ENCODE measurements around the gene YIPF2. TPM values are rescaled to one million over a fixed set of nuclear protein-coding genes. Genes with fewer than 3 reads are reported as not detected.

The YIPF2 gene
- polyA plus RNA-seq, 2 of the 4 experiments (the other 2 are of a cell fraction), result 13.1 to 17.5 TPM

- POLR2A ChIA-PET, result no interaction called here
- no peak overlapping the region for H3K4me3 ChIP-seq
- FAIRE-seq (no peak), DNase-seq (ENCODE audit: low read depth in 1 of 2, low spot score in 1 of 2) (no peak), ATAC-seq (no peak)
- 0 out of 3 replicates have a peak, but pooled peaks cover 5% of the 10 kb centered on the region for H3K4me1 ChIP-seq
- H3K27ac ChIP-seq, result no peak overlapping the region
- 88% methylated on average over 13 of the region's 13 CpGs for WGBS (ENCODE audit: missing lambda C conversion rate)
- CTCF ChIA-PET, result no interaction called here
- TF ChIP-seq RFX5 (IDR thresholded peaks at IDR 0.05) (no peak), SMC3 (IDR thresholded peaks at IDR 0.05) (no peak), KDM5A (IDR thresholded peaks at IDR 0.05) (no peak), CBX8 (IDR thresholded peaks at IDR 0.05) (no peak)
- H3K4me2 ChIP-seq, result no peak overlapping the region
- H3K9me3 ChIP-seq, result no peaks in the 10 kb centered on the region
These were observed 5.8 kb downstream of the YIPF2 start for GRCh38 chr19:10922638-10923014.

GRCh38 chr19:10921910-10922637 is 6.4 kb downstream of the YIPF2 start:
- POLR2A ChIA-PET, result no interaction called here

GRCh38 chr19:10921199-10921909 is 7.1 kb downstream of the YIPF2 start:
- WGBS (ENCODE audit: missing lambda C conversion rate), result 88% methylated on average over 25 of the region's 43 CpGs
- CTCF ChIA-PET, result interaction anchor here (0.7 kb wide), 1 partner anchor 14 kb away, joined by 3 read pairs; no protein-coding TSS in a partner anchor
- no peak for ATAC-seq
- DNase-seq (ENCODE audit: low read depth in 1 of 2, low spot score in 1 of 2), result no peak
- no peak overlapping the region for H3K4me2 ChIP-seq
- TF ChIP-seq NPAS2 (CRISPR knock-in tag; IDR thresholded peaks at IDR 0.05; ENCODE audit: borderline replicate concordance), result no peak
- no peak for TF ChIP-seq POLR2AphosphoS2 (conservative IDR thresholded peaks at IDR 0.05; ENCODE audit: low read length)
- TF ChIP-seq EHMT2 (IDR thresholded peaks at IDR 0.05; ENCODE audit: low read depth), result no peak
- TF ChIP-seq TP53 (CRISPR knock-in tag; IDR thresholded peaks at IDR 0.05), result no peak
- no peak for TF ChIP-seq HOXB5 (CRISPR knock-in tag; IDR thresholded peaks at IDR 0.05)
- TF ChIP-seq FOXS1 (CRISPR knock-in tag; IDR thresholded peaks at IDR 0.05), result no peak
- TF ChIP-seq PBX3 (IDR thresholded peaks at IDR 0.05), result no peak
- no peak for TF ChIP-seq HDAC2 (IDR thresholded peaks at IDR 0.05)
- TF ChIP-seq PHF8 (IDR thresholded peaks at IDR 0.05; ENCODE audit: borderline replicate concordance, low read depth), result no peak
- no peak overlapping the region for H3K4me3 ChIP-seq
- H3K27ac ChIP-seq, result no peak overlapping the region
- no peaks in the 10 kb centered on the region for H3K9me3 ChIP-seq
- POLR2A ChIA-PET, result no interaction called here
- no peaks in the 10 kb centered on the region for H3K4me1 ChIP-seq
- no peak for FAIRE-seq

More at GRCh38 chr19:10921910-10922637, 6.4 kb downstream of the YIPF2 start:
- TF ChIP-seq RFX5 (IDR thresholded peaks at IDR 0.05), result no peak
- Histone ChIP-seq H3K27ac (no peak overlapping the region), H3K4me2 (no peak overlapping the region), H3K4me3 (no peak overlapping the region), H3K4me1 (no peaks in the 10 kb centered on the region), H3K9me3 (no peaks in the 10 kb centered on the region)
- WGBS (ENCODE audit: missing lambda C conversion rate), result 95% methylated on average over 19 of the region's 33 CpGs
- DNase-seq (ENCODE audit: low read depth in 1 of 2, low spot score in 1 of 2) (no peak), ATAC-seq (no peak), FAIRE-seq (no peak)
- CTCF ChIA-PET, result interaction anchor here (0.7 kb wide), 1 partner anchor 14 kb away, joined by 3 read pairs; no protein-coding TSS in a partner anchor

- no peak overlapping the region for H3K4me2 ChIP-seq
- no peaks in the 10 kb centered on the region for H3K9me3 ChIP-seq
- POLR2A ChIA-PET, result no interaction called here
- WGBS (ENCODE audit: missing lambda C conversion rate), result 82% methylated on average over 7 of the region's 16 CpGs
- no peak for DNase-seq (ENCODE audit: low read depth in 1 of 2, low spot score in 1 of 2)
- H3K27ac ChIP-seq, result no peak overlapping the region
- H3K4me3 ChIP-seq, result no peak overlapping the region
- 0 out of 6 replicates have a peak, but pooled peaks of 1 of the 2 experiments have one; percentile 16 for ATAC-seq
- CTCF ChIA-PET, result no interaction called here
- FAIRE-seq, result no peak
- no peaks in the 10 kb centered on the region; the same call in 2 of the 3 replicates for H3K4me1 ChIP-seq
- no peak for TF ChIP-seq HOXB13 (CRISPR knock-in tag; IDR thresholded peaks at IDR 0.05; ENCODE audit: low read depth)
- no peak for TF ChIP-seq REST (IDR thresholded peaks at IDR 0.05)
- TF ChIP-seq ZSCAN20 (CRISPR knock-in tag; IDR thresholded peaks at IDR 0.05), result no peak
- no peak for TF ChIP-seq MAZ (IDR thresholded peaks at IDR 0.05; ENCODE audit: borderline replicate concordance, low read depth, low read length)
These were observed 7.7 kb downstream of the YIPF2 start for GRCh38 chr19:10920781-10921180.

Measured in A549 (cell line).